Stimulated activated CD8-positive, alpha-beta memory T cell treated with anti-CD3 and anti-CD28 coated beads, Interleukin-15, amount 100 ng/mL, for 24 hours (primary cell): Measurements from ENCODE around the gene CD55.
A peak's percentile ranks its signal among the peaks of the same experiment; 100 is the strongest.
"Not testable (repeated sequence)": the region's sequence is repeated elsewhere in the genome, so short reads cannot be mapped to it uniquely, and the experiment has no call there.

ENCODE experiments used
- DNase-seq: peaks from one replicate; pipeline ENCODE4 v3.0.0-alpha.2; 2020; ENCODE audit warnings: low read depth

CD55 gene

GRCh38 chr1:207306023-207306422 lies 15.5 kb upstream of the CD55 start:
- DNase-seq = no peak

DNA sequence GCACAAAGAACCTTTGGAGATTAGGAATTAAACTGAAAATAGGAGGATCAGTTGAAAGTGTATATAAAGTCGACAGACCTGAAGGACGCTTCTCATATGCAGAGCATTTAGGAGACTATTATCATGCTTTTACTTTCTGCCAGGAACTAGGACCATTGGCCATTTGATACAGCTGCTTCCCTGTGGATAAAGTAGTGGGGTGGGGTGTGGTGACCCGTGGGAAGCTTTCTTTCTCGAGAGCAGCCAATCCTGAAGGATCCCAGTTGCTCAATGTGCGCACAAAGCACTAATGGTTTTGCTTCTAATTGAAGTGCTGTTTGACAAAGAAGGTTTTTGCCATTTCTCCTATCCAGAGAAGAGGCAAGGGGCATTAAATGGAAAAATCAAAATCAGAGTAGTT lies 14.9 kb upstream of the CD55 start:
- no peak for DNase-seq

GRCh38 chr1:207308451-207309190 lies 12.9 kb upstream of the CD55 start:
- DNase-seq = no peak

DNA sequence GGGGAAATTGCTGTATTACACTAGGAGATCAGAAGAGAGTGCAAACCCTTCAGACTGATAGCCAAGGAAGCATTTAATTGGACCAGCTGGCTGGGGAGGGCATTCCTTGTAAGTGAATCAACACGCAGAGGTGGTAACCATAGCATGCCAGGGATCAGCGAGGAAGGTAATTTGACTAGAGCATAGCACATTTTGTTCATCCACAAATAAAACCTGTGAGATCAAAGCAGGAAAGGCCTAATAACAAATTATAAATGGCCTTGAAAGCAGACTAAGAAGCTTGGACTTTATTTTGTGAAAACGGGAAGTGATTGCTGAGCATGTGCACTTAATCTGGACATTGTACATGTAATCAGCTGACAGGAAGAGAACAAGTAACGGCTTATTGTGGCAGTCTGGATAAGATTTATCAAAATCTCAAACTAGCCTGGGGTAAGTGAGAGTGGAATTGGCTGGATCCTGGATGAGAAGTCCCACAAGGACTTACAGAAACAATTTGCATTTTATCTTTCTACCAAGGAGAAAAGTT lies 11.7 kb upstream of the CD55 start:
- DNase-seq = no peak

- no peak for DNase-seq
Observed at GRCh38 chr1:207311888-207312603, 9.4 kb upstream of the CD55 start.

GRCh38 chr1:207312604-207312920 lies 8.9 kb upstream of the CD55 start:
- DNase-seq = no peak

DNA sequence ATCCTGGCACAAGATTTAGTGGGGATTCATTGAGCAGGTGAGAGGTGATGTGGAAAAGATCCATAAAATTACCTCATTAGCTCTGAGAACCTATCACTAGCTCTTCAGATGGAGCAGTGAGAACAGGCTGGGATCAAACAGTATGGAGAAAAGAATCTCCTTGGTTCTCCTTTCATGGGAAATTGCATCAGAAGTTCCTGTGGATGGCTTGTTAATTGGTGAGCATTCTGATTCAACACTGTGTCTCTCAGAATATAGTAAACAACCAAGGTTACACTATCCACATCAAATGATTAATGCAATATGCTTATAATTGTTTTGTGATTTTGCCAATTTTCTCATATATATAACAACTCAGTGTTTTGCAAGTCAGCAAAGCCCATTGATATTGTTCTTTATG lies 8.3 kb upstream of the CD55 start:
- no peak for DNase-seq

DNA sequence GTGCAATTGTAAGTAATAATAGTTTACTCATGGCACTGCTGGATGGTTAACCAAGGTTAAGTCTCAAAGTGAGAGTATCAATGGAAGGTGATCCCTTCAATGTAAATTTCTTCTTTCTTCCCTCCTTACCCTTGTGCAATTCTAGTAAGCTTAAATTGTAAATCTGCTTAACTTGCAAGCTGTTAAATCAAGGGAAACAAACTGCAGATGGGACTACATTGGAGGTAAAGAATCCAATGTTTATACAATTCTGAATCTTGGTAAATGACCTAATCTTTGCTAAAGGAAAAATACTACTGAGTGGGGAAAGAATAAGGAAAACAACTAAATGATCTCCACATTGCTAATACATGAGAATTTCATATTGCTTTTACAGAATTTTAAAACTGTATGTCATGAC lies 6.7 kb upstream of the CD55 start:
- DNase-seq = no peak

GRCh38 chr1:207315435-207315834 lies 6.0 kb upstream of the CD55 start:
- DNase-seq = no peak

- DNase-seq = no peak
Observed at GRCh38 chr1:207316141-207316540, 5.3 kb upstream of the CD55 start.

DNA sequence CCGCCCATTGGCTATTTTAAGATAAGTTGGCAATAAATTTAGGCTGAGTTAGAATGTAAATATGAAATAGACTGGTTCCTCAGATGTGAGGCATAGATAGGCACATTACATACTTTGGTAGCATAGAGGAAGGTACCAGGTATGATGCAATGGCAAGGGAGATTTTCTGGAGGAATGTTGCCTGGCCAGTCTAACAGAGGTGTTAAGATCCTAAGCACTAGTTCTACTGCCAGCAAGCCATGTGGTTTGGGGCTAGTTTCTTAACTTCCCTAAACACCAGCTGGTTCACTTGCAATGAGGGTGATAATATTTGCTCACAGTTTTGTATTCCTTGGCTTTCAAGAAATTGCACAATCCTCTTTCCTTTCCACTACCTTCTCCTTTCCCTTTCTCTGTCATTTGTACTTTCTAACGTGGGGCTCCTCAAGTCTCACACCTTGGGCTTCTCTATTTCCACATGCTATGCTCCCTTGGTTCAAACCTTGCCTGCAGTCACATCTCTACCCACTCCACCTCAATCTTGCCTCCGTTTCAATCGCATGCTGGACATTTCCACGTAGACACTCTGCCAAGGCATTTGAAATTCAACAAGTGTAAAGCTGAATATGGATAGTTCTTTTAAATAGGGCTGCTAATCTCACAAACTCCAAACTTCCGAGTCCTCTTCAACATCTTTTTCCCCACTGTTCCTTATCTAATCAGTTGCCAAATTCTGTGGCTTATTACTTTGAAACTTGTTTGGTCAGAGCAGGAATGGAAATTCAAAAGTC lies 4.7 kb upstream of the CD55 start:
- DNase-seq = no peak

DNA sequence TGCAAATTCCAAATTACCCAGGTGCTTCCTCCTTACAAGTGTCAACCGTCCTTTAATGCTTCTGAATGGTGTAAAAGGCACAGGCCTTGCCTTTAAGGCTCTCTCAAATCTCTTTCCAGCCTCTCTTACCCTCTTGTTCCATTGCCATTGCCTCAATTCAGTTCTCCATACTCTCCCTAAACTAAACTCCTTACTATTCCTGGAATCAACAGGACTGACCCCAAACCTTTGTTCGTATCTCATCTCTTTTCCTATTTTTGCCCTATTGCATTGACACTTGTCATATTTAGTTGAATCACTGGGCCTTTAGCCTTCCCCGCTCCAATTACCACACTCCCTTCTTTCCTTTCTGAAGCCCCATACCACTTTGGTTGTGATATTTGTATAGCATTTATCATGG lies 3.9 kb upstream of the CD55 start:
- no peak for DNase-seq

GRCh38 chr1:207318072-207318619 lies 3.3 kb upstream of the CD55 start:
- DNase-seq = no peak

- no peak for DNase-seq
Observed at GRCh38 chr1:207319199-207319598, 2.3 kb upstream of the CD55 start.

DNA sequence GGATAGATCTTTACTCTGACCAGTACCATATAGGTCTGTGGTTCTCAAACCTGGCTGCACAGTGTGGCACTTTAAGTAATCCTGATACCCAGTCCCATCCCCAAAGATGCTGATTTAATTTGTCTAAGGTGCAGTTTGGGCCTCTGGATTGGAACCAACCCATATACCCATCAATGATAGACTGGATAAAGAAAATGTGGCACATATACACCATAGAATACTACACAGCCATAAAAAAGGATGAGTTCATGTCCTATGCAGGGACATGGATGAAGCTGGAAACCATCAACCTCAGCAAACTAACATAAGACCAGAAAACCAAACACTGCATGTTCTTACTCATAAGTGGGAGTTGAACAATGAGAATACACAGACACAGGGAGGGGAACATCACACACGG lies 1.4 kb upstream of the CD55 start:
- DNase-seq = not testable (repeated sequence)

- peak; percentile 21 for DNase-seq
Observed at GRCh38 chr1:207321790-207322645, 540 bp downstream of the CD55 start.

DNA sequence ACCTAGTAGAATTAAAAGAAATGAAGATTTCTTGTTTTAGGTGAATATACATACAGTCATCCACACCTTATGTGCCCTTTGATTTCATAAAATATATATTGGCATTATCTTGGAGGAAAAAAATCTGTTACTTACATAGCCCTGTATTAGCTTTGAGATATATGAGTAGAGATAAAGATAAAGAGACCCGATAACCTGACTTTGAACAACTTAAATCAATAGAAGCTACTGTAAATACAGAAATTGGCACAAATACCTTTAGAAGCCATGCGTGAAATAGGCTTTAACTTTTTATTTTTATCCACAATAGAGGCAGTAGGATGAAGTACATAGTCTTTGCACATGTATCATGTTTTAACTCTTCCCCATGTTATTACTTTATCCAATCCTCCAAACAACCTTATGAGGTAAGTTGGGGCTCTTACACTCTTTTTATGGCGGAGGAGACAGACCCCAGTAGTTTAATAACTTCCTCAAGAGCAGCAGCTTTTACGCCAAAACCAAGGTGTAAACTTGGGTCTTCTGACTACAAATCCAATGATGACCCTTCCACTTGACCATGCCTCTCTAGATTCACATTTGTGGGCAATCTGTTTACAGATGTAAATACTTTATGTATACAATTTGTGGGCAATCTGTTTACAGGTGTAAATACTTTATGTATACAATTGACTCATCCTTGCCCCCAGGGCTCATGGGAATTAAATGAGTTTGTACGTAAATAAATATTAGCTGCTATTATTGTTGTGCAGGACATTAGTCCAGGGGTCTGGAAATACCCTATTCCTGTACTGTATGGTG lies 2.1 kb downstream of the CD55 start:
- DNase-seq = no peak

DNA sequence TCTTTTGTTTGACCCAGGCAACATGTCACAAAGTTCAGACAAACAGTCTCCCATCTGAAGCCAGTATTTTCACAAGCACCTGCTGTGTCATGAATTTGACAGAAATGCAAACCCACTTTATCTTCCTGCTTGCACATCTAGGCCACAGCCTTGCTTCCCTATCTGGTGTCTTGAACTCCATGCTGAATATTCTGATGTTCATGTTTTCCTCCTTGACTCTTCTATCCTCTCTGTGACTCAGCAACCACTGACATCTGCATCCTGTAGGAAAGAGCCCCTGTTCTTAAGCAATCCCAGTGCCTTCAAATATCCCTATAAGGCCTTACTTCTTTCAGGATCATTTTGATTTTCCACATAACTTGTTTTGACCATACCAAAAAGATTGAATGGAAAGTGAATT lies 6.5 kb downstream of the CD55 start:
- no peak for DNase-seq

GRCh38 chr1:207328908-207329440 lies 7.5 kb downstream of the CD55 start:
- DNase-seq = no peak

- no peak for DNase-seq
Observed at GRCh38 chr1:207329469-207329868, 8.0 kb downstream of the CD55 start.
